Keratinocyte (primary cell): Measurements from ENCODE around the gene NBPF6.
"Not testable (repeated sequence)": the region's sequence is repeated elsewhere in the genome, so short reads cannot be mapped to it uniquely, and the experiment has no call there.

ENCODE experiments used
- EZH2 ChIP-seq: IDR thresholded peaks from one replicate; pipeline ENCODE4 v1.6.1; 2012; ENCODE audit warnings: inconsistent platforms, mild to moderate bottlenecking, low read length, moderate library complexity
- TF ChIP-seq, protein P1 (sequence below), 3 experiments: IDR thresholded peaks in 1 of 3; conservative IDR thresholded peaks in 1 of 3; optimal IDR thresholded peaks in 1 of 3; 2 replicates in 2 of 3; 3 replicates in 1 of 3; pipeline versions ENCODE3 to v1.5.1; 2011; ENCODE audit warnings: low read length in 3 of 3, mild to moderate bottlenecking in 3 of 3, moderate library complexity in 2 of 3, control low read depth in 1 of 3, inconsistent platforms in 1 of 3; ENCODE audit not compliant: insufficient read depth in 2 of 3; ENCODE audit errors: extremely low read depth in 1 of 3

DNA sequence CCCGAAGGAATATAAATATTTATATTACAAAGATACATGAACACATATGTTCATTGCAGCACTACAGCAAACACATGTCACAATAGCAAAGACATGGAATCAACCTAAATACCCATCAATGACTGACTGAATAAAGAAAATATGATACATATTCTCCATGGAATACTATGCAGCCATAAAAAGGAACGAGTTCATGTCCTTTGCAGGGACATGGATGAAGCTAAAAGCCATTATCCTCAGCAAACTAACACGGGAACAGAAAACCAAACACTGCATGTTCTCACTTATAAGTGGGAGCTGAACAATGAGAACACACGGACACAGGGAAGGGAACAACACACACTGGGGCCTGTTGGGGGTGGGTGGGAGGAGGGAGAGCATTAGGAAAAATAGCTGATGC is 46.7 kb downstream of the NBPF6 start:
- TF ChIP-seq EZH2, result not testable (repeated sequence)
- TF ChIP-seq, protein P1, sequence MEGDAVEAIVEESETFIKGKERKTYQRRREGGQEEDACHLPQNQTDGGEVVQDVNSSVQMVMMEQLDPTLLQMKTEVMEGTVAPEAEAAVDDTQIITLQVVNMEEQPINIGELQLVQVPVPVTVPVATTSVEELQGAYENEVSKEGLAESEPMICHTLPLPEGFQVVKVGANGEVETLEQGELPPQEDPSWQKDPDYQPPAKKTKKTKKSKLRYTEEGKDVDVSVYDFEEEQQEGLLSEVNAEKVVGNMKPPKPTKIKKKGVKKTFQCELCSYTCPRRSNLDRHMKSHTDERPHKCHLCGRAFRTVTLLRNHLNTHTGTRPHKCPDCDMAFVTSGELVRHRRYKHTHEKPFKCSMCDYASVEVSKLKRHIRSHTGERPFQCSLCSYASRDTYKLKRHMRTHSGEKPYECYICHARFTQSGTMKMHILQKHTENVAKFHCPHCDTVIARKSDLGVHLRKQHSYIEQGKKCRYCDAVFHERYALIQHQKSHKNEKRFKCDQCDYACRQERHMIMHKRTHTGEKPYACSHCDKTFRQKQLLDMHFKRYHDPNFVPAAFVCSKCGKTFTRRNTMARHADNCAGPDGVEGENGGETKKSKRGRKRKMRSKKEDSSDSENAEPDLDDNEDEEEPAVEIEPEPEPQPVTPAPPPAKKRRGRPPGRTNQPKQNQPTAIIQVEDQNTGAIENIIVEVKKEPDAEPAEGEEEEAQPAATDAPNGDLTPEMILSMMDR (optimal IDR thresholded peaks at IDR 0.05 in 1 of 3, IDR thresholded peaks at IDR 0.05 in 1 of 3, conservative IDR thresholded peaks at IDR 0.05 in 1 of 3; ENCODE audit: extremely low read depth in 1 of 3, insufficient read depth in 2 of 3, low read length in 3 of 3), result not testable (repeated sequence)
